Endothelial cell of umbilical vein (primary cell): ENCODE measurements around the gene OR4D1. TPM values are rescaled to one million over a fixed set of nuclear protein-coding genes. Genes with fewer than 3 reads are reported as not detected.
A peak's percentile ranks its signal among the peaks of the same experiment; 100 is the strongest.

ENCODE experiments used
- BruUV-seq: library from RNA; stranded (reverse); fragments of 400-500 nt; replicated peaks from 2 replicates; lab custom pipeline; 2021; lab: Mats Ljungman, UMichigan
- CTCF ChIA-PET: fragments of 300-600, 350-600 bp; sonication (Branson Sonifier 250); formaldehyde crosslinking; loops from one replicate; lab custom pipeline; 2021; ENCODE audit warnings: antibody characterized with exemption, inconsistent platforms; lab: Charles Lee
- POLR2A ChIA-PET: fragments of 300-600, 350-600 bp; sonication (Branson Sonifier 250); formaldehyde crosslinking; loops from one replicate; lab custom pipeline; 2021; ENCODE audit warnings: antibody characterized with exemption, inconsistent platforms; lab: Charles Lee
- DNase-seq: peaks from one replicate; pipeline ENCODE4 v3.0.0-alpha.2; 2011; ENCODE audit warnings: low read depth, low spot score
- FAIRE-seq: peaks from 2 replicates; lab custom pipeline; 2011; peaks lifted over from hg19 to GRCh38; lab: Jason Lieb, UNC
- H2AFZ ChIP-seq: 2 replicates; pipeline ENCODE4 v1.6.0; 2012; ENCODE audit warnings: low read depth, low read length, control low read depth, inconsistent platforms
- H3K27ac ChIP-seq: 2 replicates; pipeline ENCODE4 v1.5.1; 2011; ENCODE audit warnings: low read depth, mild to moderate bottlenecking, control low read depth, low read length, moderate library complexity; ENCODE audit not compliant: insufficient read depth
- H3K27me3 ChIP-seq, 2 experiments: 2 replicates each; pipeline versions ENCODE4 v1.6.0 to v1.6.1; 2011; ENCODE audit warnings: low read length in 2 of 2, mixed read lengths in 1 of 2; ENCODE audit not compliant: control insufficient read depth in 2 of 2, insufficient read depth in 2 of 2
- H3K36me3 ChIP-seq, 2 experiments: 2 replicates in 1 of 2; 3 replicates in 1 of 2; pipeline ENCODE4 v1.5.1; 2011; ENCODE audit warnings: low read length in 2 of 2, mild to moderate bottlenecking in 1 of 2, moderate library complexity in 1 of 2; ENCODE audit not compliant: control insufficient read depth in 2 of 2, insufficient read depth in 2 of 2; ENCODE audit errors: extremely low read depth in 1 of 2
- H3K4me1 ChIP-seq: 3 replicates; pipeline ENCODE4 v1.5.1; 2011; ENCODE audit warnings: mild to moderate bottlenecking, low read length; ENCODE audit not compliant: control insufficient read depth, insufficient read depth; ENCODE audit errors: extremely low read depth
- H3K4me2 ChIP-seq: 2 replicates; pipeline ENCODE4 v1.6.1; 2011; ENCODE audit warnings: low read length, control low read depth, mixed read lengths; ENCODE audit not compliant: insufficient read depth
- H3K4me3 ChIP-seq, 3 experiments: fragments of 200-600 bp in 1 of 3; sonication (generic), shearing (Covaris generic) in 1 of 3; replicated peaks in 1 of 3; 2 replicates each; pipeline ENCODE4 v1.5.1; 2011 to 2016; ENCODE audit warnings: control low read depth in 3 of 3, low read length in 3 of 3, mild to moderate bottlenecking in 2 of 3, inconsistent platforms in 1 of 3, low read depth in 1 of 3, moderate library complexity in 1 of 3; ENCODE audit not compliant: insufficient read depth in 1 of 3
- H3K79me2 ChIP-seq: 2 replicates; pipeline ENCODE4 v1.6.0; 2012; ENCODE audit warnings: low read length, inconsistent platforms; ENCODE audit not compliant: control insufficient read depth, insufficient read depth
- H3K9ac ChIP-seq: replicated peaks from 2 replicates; pipeline ENCODE3; 2011; ENCODE audit warnings: low read length, control low read depth; ENCODE audit not compliant: insufficient read depth; ENCODE audit errors: extremely low read depth
- H3K9me1 ChIP-seq: replicated peaks from 3 replicates; pipeline ENCODE4 v1.6.0; 2011; ENCODE audit warnings: mild to moderate bottlenecking, low read length; ENCODE audit not compliant: control insufficient read depth, insufficient read depth; ENCODE audit errors: extremely low read depth
- H3K9me3 ChIP-seq: replicated peaks from 2 replicates; pipeline ENCODE4 v1.5.1; 2012; ENCODE audit warnings: low read length, inconsistent platforms; ENCODE audit not compliant: control insufficient read depth, insufficient read depth
- H4K20me1 ChIP-seq: replicated peaks from 2 replicates; pipeline ENCODE3; 2011; ENCODE audit warnings: mild to moderate bottlenecking, low read length; ENCODE audit not compliant: control insufficient read depth, insufficient read depth; ENCODE audit errors: extremely low read depth
- EZH2 ChIP-seq: IDR thresholded peaks from 2 replicates; pipeline ENCODE4 v1.6.1; 2012; ENCODE audit warnings: borderline replicate concordance, low read depth, mild to moderate bottlenecking, moderate library complexity, low read length, inconsistent platforms; ENCODE audit not compliant: severe bottlenecking
- FOS ChIP-seq: IDR thresholded peaks from 2 replicates; pipeline ENCODE4 v1.6.1; 2011; ENCODE audit warnings: mild to moderate bottlenecking, low read length, moderate library complexity, borderline replicate concordance; ENCODE audit not compliant: insufficient read depth
- GATA2 ChIP-seq: IDR thresholded peaks from 2 replicates; pipeline ENCODE4 v1.7.0; 2011; ENCODE audit warnings: low read depth, mild to moderate bottlenecking, moderate library complexity, mixed read lengths, low read length; ENCODE audit not compliant: insufficient read length, insufficient read depth
- JUN ChIP-seq: IDR thresholded peaks from 2 replicates; pipeline ENCODE4 v1.6.1; 2011; ENCODE audit warnings: borderline replicate concordance, low read depth; ENCODE audit not compliant: insufficient read length, insufficient read depth
- MYC ChIP-seq: IDR thresholded peaks from one replicate; pipeline ENCODE4 v1.6.1; 2011; ENCODE audit warnings: mild to moderate bottlenecking, low read depth, low read length
- dilution Hi-C: fragments of 300-500 bp; cut with MboI; formaldehyde crosslinking; loops from one replicate; pipeline ENCODE4 v1.15.0; 2019; ENCODE audit warnings: low sequenced_read_pairs; ENCODE audit not compliant: extremely low pct_ligation_motif_present
- intact Hi-C: fragments of 100-400 bp; cut with micrococcal nuclease; formaldehyde crosslinking; loops from one replicate; pipeline ENCODE4 v1.10.0; 2022
- polyA plus RNA-seq, 4 experiments: library from polyadenylated mRNA; depleted of rRNA in 3 of 4; stranded (reverse) in 3 of 4; unstranded in 1 of 4; fragments of >200 nt; gene quantifications; 2 replicates each; pipeline versions ENCODE4 v1.2.1 to v1.2.3, GENCODE V29; 2011 to 2012; ENCODE audit warnings: missing spikeins in 1 of 4
- total RNA-seq: library from RNA; stranded (reverse); gene quantifications from 2 replicates; pipeline ENCODE4 v1.2.3, GENCODE V29; 2021
- TF ChIP-seq, protein P1 (sequence below), 2 donors: IDR thresholded peaks; 1 replicate in 1 of 2; 2 replicates in 1 of 2; pipeline ENCODE4 v1.5.1; 2011; ENCODE audit warnings: low read length in 2 of 2, mild to moderate bottlenecking in 2 of 2, moderate library complexity in 2 of 2, control low read depth in 1 of 2, inconsistent platforms in 1 of 2, low read depth in 1 of 2; ENCODE audit not compliant: insufficient read depth in 1 of 2; ENCODE audit errors: extremely low read depth in 1 of 2

The OR4D1 gene
- total and polyA plus RNA-seq, 2 donors (not counting 3 experiments of a cell fraction or from before 2014, with no cell fraction given): not detected

DNA sequence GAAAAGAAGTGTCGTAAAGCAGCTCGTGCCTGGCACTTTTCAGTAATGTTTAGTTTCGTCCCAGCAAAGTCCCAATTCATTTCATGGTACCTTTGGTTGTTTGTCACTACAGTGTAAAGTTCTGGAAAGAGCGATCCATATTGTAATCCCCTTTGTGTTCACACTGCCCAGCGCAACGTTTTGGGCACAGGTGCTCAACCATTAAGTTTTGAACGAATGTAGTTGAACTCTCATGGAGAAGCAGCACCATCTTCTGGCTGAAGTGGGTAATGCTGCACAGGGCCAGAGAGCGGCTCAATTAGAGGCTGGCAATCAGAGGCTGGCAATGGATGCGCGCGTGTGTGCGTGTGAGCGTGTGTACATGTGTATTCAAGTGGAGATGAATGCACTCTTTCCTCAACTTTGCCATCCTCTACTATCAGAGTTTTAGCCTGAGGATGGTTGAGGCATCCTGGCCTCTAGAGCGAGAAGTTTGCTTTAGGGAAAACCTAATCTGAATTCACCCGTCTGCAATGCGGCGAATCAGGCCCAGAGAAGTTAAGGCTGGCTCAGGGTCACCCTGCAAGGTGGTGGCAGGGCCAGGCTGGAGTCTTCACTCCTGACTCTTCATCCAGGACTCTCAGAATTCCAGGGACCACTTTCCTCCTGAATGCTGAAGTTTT lies 35.1 kb upstream of the OR4D1 start:
- no TSS peak for BruUV-seq
- Histone ChIP-seq H3K9me1 (no peaks in the 10 kb centered on the region), H3K9me3 (no peaks in the 10 kb centered on the region), H3K4me2 (no peak overlapping the region), H4K20me1 (no peaks in the 10 kb centered on the region), H3K9ac (no peak overlapping the region), H2AFZ (no peak overlapping the region), H3K36me3 (no peaks in the 10 kb centered on the region), H3K4me1 (no peaks in the 10 kb centered on the region), H3K27ac (no peak overlapping the region), H3K79me2 (no peaks in the 10 kb centered on the region), H3K4me3 (no peak overlapping the region), H3K27me3 (peaks cover 4 to 5% of the 10 kb centered on the region in 2 experiments)
- DNase-seq (peak; percentile 69), FAIRE-seq (peak; percentile 87)
- dilution Hi-C loops (no loop called here), intact Hi-C loops (loop anchor here (1.0 to 2.0 kb wide), 9 partner anchors 28 to 982 kb away; partner anchors contain the start of genes MRPS23 and SRSF1)
- ChIA-PET CTCF (interaction anchor here (0.6 to 4.6 kb wide), 32 partner anchors 9 to 980 kb away, joined by 3 to 51 read pairs (median 4); partner anchors contain the start of gene DYNLL2), POLR2A (no interaction called here)
- TF ChIP-seq EZH2 (no peak), GATA2 (no peak), MYC (no peak)
- TF ChIP-seq, protein P1, sequence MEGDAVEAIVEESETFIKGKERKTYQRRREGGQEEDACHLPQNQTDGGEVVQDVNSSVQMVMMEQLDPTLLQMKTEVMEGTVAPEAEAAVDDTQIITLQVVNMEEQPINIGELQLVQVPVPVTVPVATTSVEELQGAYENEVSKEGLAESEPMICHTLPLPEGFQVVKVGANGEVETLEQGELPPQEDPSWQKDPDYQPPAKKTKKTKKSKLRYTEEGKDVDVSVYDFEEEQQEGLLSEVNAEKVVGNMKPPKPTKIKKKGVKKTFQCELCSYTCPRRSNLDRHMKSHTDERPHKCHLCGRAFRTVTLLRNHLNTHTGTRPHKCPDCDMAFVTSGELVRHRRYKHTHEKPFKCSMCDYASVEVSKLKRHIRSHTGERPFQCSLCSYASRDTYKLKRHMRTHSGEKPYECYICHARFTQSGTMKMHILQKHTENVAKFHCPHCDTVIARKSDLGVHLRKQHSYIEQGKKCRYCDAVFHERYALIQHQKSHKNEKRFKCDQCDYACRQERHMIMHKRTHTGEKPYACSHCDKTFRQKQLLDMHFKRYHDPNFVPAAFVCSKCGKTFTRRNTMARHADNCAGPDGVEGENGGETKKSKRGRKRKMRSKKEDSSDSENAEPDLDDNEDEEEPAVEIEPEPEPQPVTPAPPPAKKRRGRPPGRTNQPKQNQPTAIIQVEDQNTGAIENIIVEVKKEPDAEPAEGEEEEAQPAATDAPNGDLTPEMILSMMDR (IDR thresholded peaks at IDR 0.05; ENCODE audit: extremely low read depth in 1 of 2, insufficient read depth in 1 of 2, low read depth in 1 of 2, low read length in 2 of 2): peak; percentile 84 to 89

DNA sequence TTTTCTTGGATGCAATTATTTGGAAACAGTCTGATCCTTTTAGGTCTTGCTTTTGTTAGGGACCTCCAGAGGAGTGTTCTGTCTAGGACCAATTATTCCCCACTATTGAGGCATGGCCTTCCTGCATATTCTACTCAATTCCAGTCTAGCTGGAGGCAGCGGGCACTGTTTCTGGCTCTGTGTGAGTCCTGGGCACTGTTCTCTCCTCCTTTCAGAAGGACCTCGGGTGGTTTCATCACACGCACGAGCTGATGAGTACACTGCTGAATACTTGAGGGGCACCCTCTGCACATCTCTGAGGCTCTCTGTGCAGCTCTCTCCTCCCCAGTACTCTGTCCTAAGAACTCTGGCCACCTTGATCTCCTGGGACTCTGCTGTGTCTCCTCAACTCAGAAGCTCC lies 34.2 kb upstream of the OR4D1 start:
- FAIRE-seq (no peak), DNase-seq (no peak)
- BruUV-seq: no TSS peak
- Histone ChIP-seq H3K9me1 (no peaks in the 10 kb centered on the region), H3K27ac (no peak overlapping the region), H3K9ac (no peak overlapping the region), H3K36me3 (no peaks in the 10 kb centered on the region), H4K20me1 (no peaks in the 10 kb centered on the region), H3K4me1 (no peaks in the 10 kb centered on the region), H3K27me3 (peaks cover 4 to 5% of the 10 kb centered on the region in 2 experiments), H3K79me2 (no peaks in the 10 kb centered on the region), H2AFZ (no peak overlapping the region), H3K4me3 (no peak overlapping the region), H3K9me3 (no peaks in the 10 kb centered on the region), H3K4me2 (no peak overlapping the region)
- ChIA-PET CTCF (interaction anchor here (0.8 to 4.6 kb wide), 13 partner anchors 11 to 870 kb away, joined by 3 to 51 read pairs (median 4); partner anchors contain the start of gene SRSF1), POLR2A (no interaction called here)
- TF ChIP-seq, protein P1 (IDR thresholded peaks at IDR 0.05; ENCODE audit: extremely low read depth in 1 of 2, insufficient read depth in 1 of 2, low read depth in 1 of 2, low read length in 2 of 2): no peak
- TF ChIP-seq JUN (no peak), FOS (no peak), EZH2 (no peak)
- dilution Hi-C loops: no loop called here
- intact Hi-C loops: loop anchor here (1.0 to 2.0 kb wide), 9 partner anchors 29 to 983 kb away; partner anchors contain the start of genes MRPS23 and SRSF1
